IMR-90 (cell line): ENCODE measurements around the gene PNKD. TPM values are rescaled to one million over a fixed set of nuclear protein-coding genes. Genes with fewer than 3 reads are reported as not detected.

Experiments
- ATAC-seq: fragments of 200-7000 bp; cut with Tn5 transposase; 2 replicates; pipeline ENCODE4 v1.9.1; 2020; ENCODE audit warnings: low read depth, mild to moderate bottlenecking, moderate library complexity
- BruUV-seq: library from RNA; stranded (reverse); fragments of 400-500 nt; replicated peaks from 2 replicates; lab custom pipeline; 2021; lab: Mats Ljungman, UMichigan
- CTCF ChIA-PET: fragments of 300-600 bp; formaldehyde crosslinking; extraction: SDS; loops from one replicate; lab custom pipeline; 2021; ENCODE audit warnings: antibody characterized with exemption; lab: Yijun Ruan, JAX
- POLR2A ChIA-PET: fragments of 300-600 bp; sonication (Branson Sonifier 250); formaldehyde crosslinking; loops from one replicate; lab custom pipeline; 2022; ENCODE audit warnings: antibody characterized with exemption; ENCODE audit not compliant: unreplicated experiment; lab: Charles Lee
- DNase-seq: peaks from one replicate; pipeline ENCODE4 v3.0.0; 2013
- H2AFZ ChIP-seq: replicated peaks from 2 replicates; pipeline ENCODE3; 2013; ENCODE audit warnings: low read length, mild to moderate bottlenecking; ENCODE audit not compliant: poor library complexity
- H2AK5ac ChIP-seq: 2 replicates; pipeline ENCODE4 v1.6.1; 2013; ENCODE audit warnings: low read depth, low read length, inconsistent platforms
- H2AK9ac ChIP-seq: replicated peaks from 2 replicates; pipeline ENCODE3; 2013; ENCODE audit warnings: mild to moderate bottlenecking, low read depth, low read length, moderate library complexity; ENCODE audit not compliant: poor library complexity
- H2BK120ac ChIP-seq: 2 replicates; pipeline ENCODE4 v1.6.1; 2013; ENCODE audit warnings: low read depth, low read length, inconsistent platforms
- H2BK15ac ChIP-seq: 3 replicates; pipeline ENCODE4 v1.6.1; 2013; ENCODE audit warnings: low read depth, low read length, inconsistent platforms
- H2BK20ac ChIP-seq: 2 replicates; pipeline ENCODE4 v1.6.1; 2013; ENCODE audit warnings: low read depth, mild to moderate bottlenecking, inconsistent platforms, low read length, moderate library complexity
- H2BK5ac ChIP-seq: 2 replicates; pipeline ENCODE4 v1.6.1; 2013; ENCODE audit warnings: mild to moderate bottlenecking, low read depth, low read length, inconsistent platforms; ENCODE audit not compliant: poor library complexity, severe bottlenecking
- H3K14ac ChIP-seq: replicated peaks from 2 replicates; pipeline ENCODE4 v1.6.1; 2013; ENCODE audit warnings: low read depth, low read length, inconsistent platforms
- H3K18ac ChIP-seq: 2 replicates; pipeline ENCODE4 v1.6.1; 2013; ENCODE audit warnings: low read depth, low read length, control low read depth
- H3K23ac ChIP-seq: 2 replicates; pipeline ENCODE4 v1.6.1; 2013; ENCODE audit warnings: low read depth, low read length, inconsistent platforms
- H3K27ac ChIP-seq: 2 replicates; pipeline ENCODE4 v1.5.1; 2013; ENCODE audit warnings: mild to moderate bottlenecking, control low read depth, low read length; ENCODE audit not compliant: insufficient read depth
- H3K27me3 ChIP-seq: 2 replicates; pipeline ENCODE4 v1.6.1; 2013; ENCODE audit warnings: low read length; ENCODE audit not compliant: control insufficient read depth, insufficient read depth
- H3K36me3 ChIP-seq: 2 replicates; pipeline ENCODE4 v1.6.1; 2013; ENCODE audit warnings: low read length, mixed read lengths; ENCODE audit not compliant: control insufficient read depth, insufficient read depth
- H3K4ac ChIP-seq: 2 replicates; pipeline ENCODE4 v1.6.1; 2013; ENCODE audit warnings: low read depth, low read length, inconsistent platforms
- H3K4me1 ChIP-seq: 2 replicates; pipeline ENCODE4 v1.6.1; 2013; ENCODE audit warnings: low read length, mixed read lengths; ENCODE audit not compliant: control insufficient read depth, insufficient read depth
- H3K4me2 ChIP-seq: 2 replicates; pipeline ENCODE4 v1.6.1; 2013; ENCODE audit warnings: low read depth, mild to moderate bottlenecking, control low read depth, low read length, moderate library complexity
- H3K4me3 ChIP-seq: 2 replicates; pipeline ENCODE4 v1.5.1; 2013; ENCODE audit warnings: low read depth, mild to moderate bottlenecking, control low read depth, low read length, moderate library complexity; ENCODE audit not compliant: insufficient read depth
- H3K56ac ChIP-seq: 2 replicates; pipeline ENCODE4 v1.6.1; 2013; ENCODE audit warnings: low read length, inconsistent platforms; ENCODE audit not compliant: insufficient read depth; ENCODE audit errors: extremely low read depth
- H3K79me1 ChIP-seq, 2 experiments: 2 replicates each; pipeline ENCODE4 v1.6.1; 2013; ENCODE audit warnings: low read length in 2 of 2, inconsistent platforms in 1 of 2, low read depth in 1 of 2
- H3K9ac ChIP-seq: 2 replicates; pipeline ENCODE4 v1.6.1; 2013; ENCODE audit warnings: low read depth, low read length, control low read depth
- H3K9me1 ChIP-seq: 2 replicates; pipeline ENCODE4 v1.6.1; 2013; ENCODE audit warnings: low read length, inconsistent platforms; ENCODE audit not compliant: insufficient read depth
- H3K9me3 ChIP-seq: 2 replicates; pipeline ENCODE4 v1.6.1; 2013; ENCODE audit warnings: low read length; ENCODE audit not compliant: control insufficient read depth, insufficient read depth
- H4K20me1 ChIP-seq: 2 replicates; pipeline ENCODE4 v1.6.1; 2013; ENCODE audit warnings: low read length, inconsistent platforms; ENCODE audit not compliant: insufficient read depth
- H4K5ac ChIP-seq: 2 replicates; pipeline ENCODE4 v1.6.1; 2013; ENCODE audit warnings: mild to moderate bottlenecking, low read depth, low read length, control low read depth
- H4K8ac ChIP-seq, 2 experiments: 2 replicates each; pipeline ENCODE4 v1.6.1; 2013; ENCODE audit warnings: low read depth in 2 of 2, low read length in 2 of 2, control low read depth in 1 of 2, inconsistent platforms in 1 of 2
- H4K91ac ChIP-seq: 2 replicates; pipeline ENCODE4 v1.6.1; 2013; ENCODE audit warnings: low read depth, low read length, inconsistent platforms; ENCODE audit not compliant: insufficient read depth
- CEBPB ChIP-seq: IDR thresholded peaks from 2 replicates; pipeline ENCODE4 v1.6.1; 2012; ENCODE audit warnings: low read depth, low read length, improper control_type of control experiment
- FOS ChIP-seq: fragments of 150-350 bp; IDR thresholded peaks from 2 replicates; pipeline ENCODE4 v1.6.1; 2016; ENCODE audit warnings: low read depth, low read length
- MXI1 ChIP-seq: IDR thresholded peaks from 2 replicates; pipeline ENCODE4 v1.6.1; 2012; ENCODE audit warnings: low read depth, mild to moderate bottlenecking, low read length, moderate library complexity, borderline replicate concordance
- WGBS, 2 experiments: methylation state at CpG; one replicate each; pipeline versions ENCODE4 v1.1.5 to v1.1.7; 2013; ENCODE audit warnings: missing lambda C conversion rate in 2 of 2; ENCODE audit not compliant: insufficient read length in 1 of 2; ENCODE audit errors: extremely low coverage in 2 of 2; 5-methylcytosine and 5-hydroxymethylcytosine counted together
- dilution Hi-C: fragments of 300-500 bp; cut with HindIII; formaldehyde crosslinking; loops from one replicate; pipeline ENCODE4 v1.14.3; 2018; ENCODE audit warnings: low sequenced_read_pairs; ENCODE audit not compliant: unreplicated experiment
- in situ Hi-C: fragments of 300-500 bp; cut with MboI; formaldehyde crosslinking; loops from 3 replicates; pipeline ENCODE4 v1.14.3; 2019; ENCODE audit warnings: low sequenced_read_pairs, inconsistent platforms, mixed read lengths
- intact Hi-C: fragments of 100-400 bp; cut with micrococcal nuclease; formaldehyde crosslinking; loops from 2 replicates; pipeline ENCODE4 v1.10.0; 2022
- polyA plus RNA-seq, 3 experiments: library from polyadenylated mRNA; depleted of rRNA; stranded (reverse); fragments of >200 nt; gene quantifications; 2 replicates each; pipeline ENCODE4 v1.2.3, GENCODE V29; 2012; ENCODE audit warnings: low replicate concordance in 1 of 3
- total RNA-seq: library from RNA; depleted of rRNA; stranded (reverse); fragments of >200 nt; gene quantifications from 2 replicates; pipeline ENCODE4 v1.2.3, GENCODE V29; 2012

The PNKD gene
- total and polyA plus RNA-seq, 2 of the 4 experiments (the other 2 are of a cell fraction) = 19.2 to 68.5 TPM

- H3K36me3 ChIP-seq = peaks cover 48% of the 10 kb centered on the region
- H3K27ac ChIP-seq = no peak overlapping the region
- no peak overlapping the region for H3K4me2 ChIP-seq
- H3K9me1 ChIP-seq = no peaks in the 10 kb centered on the region; the same call in 1 of the 2 replicates
- H3K56ac ChIP-seq = no peak overlapping the region
- no peak overlapping the region for H3K23ac ChIP-seq
- H4K20me1 ChIP-seq = peaks cover 26% of the 10 kb centered on the region
- no peak overlapping the region for H4K8ac ChIP-seq
- no peak overlapping the region for H2AK9ac ChIP-seq
- no peak overlapping the region for H3K9ac ChIP-seq
- H2AK5ac ChIP-seq = no peak overlapping the region
- H3K18ac ChIP-seq = no peak overlapping the region
- no peak overlapping the region for H2BK5ac ChIP-seq
- no peak overlapping the region for H3K14ac ChIP-seq
- no peak overlapping the region for H2BK20ac ChIP-seq
- H3K27me3 ChIP-seq = no peaks in the 10 kb centered on the region
- no peak overlapping the region for H2AFZ ChIP-seq
- WGBS, 2 experiments = 92% methylated on average over 2 of the region's 6 CpGs; no CpG with 5 or more reads in 1 of the 2 experiments
- ATAC-seq = no peak
- in situ Hi-C loops = no loop called here
- H3K79me1 ChIP-seq = peaks cover 23 to 31% of the 10 kb centered on the region in 2 experiments
- TF ChIP-seq FOS (0 out of 2 replicates have a peak, but pooled peaks have one; percentile 39), CEBPB (peak; percentile 44; the same call in 1 of the 2 replicates), MXI1 (no peak)
- ChIA-PET POLR2A (no interaction called here), CTCF (no interaction called here)
- dilution Hi-C loops = no loop called here
- BruUV-seq = no TSS peak
- no peak overlapping the region for H4K91ac ChIP-seq
- H3K4me1 ChIP-seq = peaks cover 17% of the 10 kb centered on the region
- intact Hi-C loops = loop anchor here (5.0 kb wide), 1 partner anchor 68 kb away; no protein-coding TSS in a partner anchor
- DNase-seq = peak; percentile 78
- H2BK15ac ChIP-seq = no peak overlapping the region
- no peak overlapping the region for H3K4me3 ChIP-seq
- H3K4ac ChIP-seq = no peak overlapping the region
- no peak overlapping the region for H2BK120ac ChIP-seq
- H4K5ac ChIP-seq = no peak overlapping the region
- H3K9me3 ChIP-seq = no peaks in the 10 kb centered on the region
Measured at GRCh38 chr2:218255446-218255845, 14.9 kb upstream of the PNKD start.
